ENCODE data around the gene BNC2.

The BNC2 gene

GRCh38 chr9:16453390-16453789 is 417.1 kb downstream of the BNC2 start:
- no peaks in the 10 kb centered on the region for H3K9me3 ChIP-seq (ENCODE audit: low read depth, low read length)

GRCh38 chr9:16450578-16450977 is 419.9 kb downstream of the BNC2 start:
- DNase-seq (ENCODE audit: low read depth, low spot score), result no peak
- Histone ChIP-seq H3K36me3 (ENCODE audit: insufficient read depth, low read length) (no peaks in the 10 kb centered on the region), H3K4me3 (no peak overlapping the region), H3K9me3 (ENCODE audit: low read depth, low read length) (no peaks in the 10 kb centered on the region), H3K9ac (ENCODE audit: insufficient read length) (no peak overlapping the region), H3K27ac (no peak overlapping the region)
- no peak for TF ChIP-seq FOXP2 (optimal IDR thresholded peaks at IDR 0.05; ENCODE audit: control extremely low read depth, extremely low read length, insufficient read depth)
- TF ChIP-seq EZH2 (IDR thresholded peaks at IDR 0.05), result no peak
- TF ChIP-seq POLR2AphosphoS5 (IDR thresholded peaks at IDR 0.05; ENCODE audit: borderline replicate concordance, low read depth, low read length), result no peak

More at GRCh38 chr9:16453390-16453789, 417.1 kb downstream of the BNC2 start:
- no peak for DNase-seq (ENCODE audit: low read depth, low spot score)
- Histone ChIP-seq H3K4me3 (no peak overlapping the region), H3K36me3 (ENCODE audit: insufficient read depth, low read length) (no peaks in the 10 kb centered on the region), H3K27ac (no peak overlapping the region), H3K9ac (ENCODE audit: insufficient read length) (no peak overlapping the region)
- no peak for TF ChIP-seq FOXP2 (optimal IDR thresholded peaks at IDR 0.05; ENCODE audit: control extremely low read depth, extremely low read length, insufficient read depth)
- TF ChIP-seq EZH2 (IDR thresholded peaks at IDR 0.05), result no peak
- TF ChIP-seq POLR2AphosphoS5 (IDR thresholded peaks at IDR 0.05; ENCODE audit: borderline replicate concordance, low read depth, low read length), result no peak

- H3K9ac ChIP-seq (ENCODE audit: insufficient read length), result no peak overlapping the region
- H3K36me3 ChIP-seq (ENCODE audit: insufficient read depth, low read length), result no peaks in the 10 kb centered on the region
- no peak overlapping the region for H3K27ac ChIP-seq
- no peak for TF ChIP-seq EZH2 (IDR thresholded peaks at IDR 0.05)
- no peak for TF ChIP-seq POLR2AphosphoS5 (IDR thresholded peaks at IDR 0.05; ENCODE audit: borderline replicate concordance, low read depth, low read length)
- no peak for TF ChIP-seq FOXP2 (optimal IDR thresholded peaks at IDR 0.05; ENCODE audit: control extremely low read depth, extremely low read length, insufficient read depth)
- H3K9me3 ChIP-seq (ENCODE audit: low read depth, low read length), result no peaks in the 10 kb centered on the region
- DNase-seq (ENCODE audit: low read depth, low spot score), result no peak
- H3K4me3 ChIP-seq, result no peak overlapping the region
Measured at GRCh38 chr9:16450043-16450442, 420.4 kb downstream of the BNC2 start.

GRCh38 chr9:16449076-16449730 is 421.3 kb downstream of the BNC2 start:
- TF ChIP-seq POLR2AphosphoS5 (IDR thresholded peaks at IDR 0.05; ENCODE audit: borderline replicate concordance, low read depth, low read length) (no peak), EZH2 (IDR thresholded peaks at IDR 0.05) (no peak)
- Histone ChIP-seq H3K9ac (ENCODE audit: insufficient read length) (no peak overlapping the region), H3K4me3 (no peak overlapping the region), H3K36me3 (ENCODE audit: insufficient read depth, low read length) (no peaks in the 10 kb centered on the region), H3K27ac (no peak overlapping the region), H3K9me3 (ENCODE audit: low read depth, low read length) (no peaks in the 10 kb centered on the region)
- no peak for DNase-seq (ENCODE audit: low read depth, low spot score)

GRCh38 chr9:16447946-16448345 is 422.5 kb downstream of the BNC2 start:
- no peaks in the 10 kb centered on the region for H3K9me3 ChIP-seq (ENCODE audit: low read depth, low read length)
- H3K36me3 ChIP-seq (ENCODE audit: insufficient read depth, low read length), result no peaks in the 10 kb centered on the region
- H3K27ac ChIP-seq, result no peak overlapping the region
- no peak overlapping the region for H3K9ac ChIP-seq (ENCODE audit: insufficient read length)
- no peak for TF ChIP-seq FOXP2 (optimal IDR thresholded peaks at IDR 0.05; ENCODE audit: control extremely low read depth, extremely low read length, insufficient read depth)
- TF ChIP-seq EZH2 (IDR thresholded peaks at IDR 0.05), result no peak
- no peak for TF ChIP-seq POLR2AphosphoS5 (IDR thresholded peaks at IDR 0.05; ENCODE audit: borderline replicate concordance, low read depth, low read length)
- no peak for DNase-seq (ENCODE audit: low read depth, low spot score)
- H3K4me3 ChIP-seq, result no peak overlapping the region

GRCh38 chr9:16446636-16447035 is 423.8 kb downstream of the BNC2 start:
- TF ChIP-seq FOXP2 (optimal IDR thresholded peaks at IDR 0.05; ENCODE audit: control extremely low read depth, extremely low read length, insufficient read depth), result no peak
- H3K4me3 ChIP-seq, result no peak overlapping the region

GRCh38 chr9:16445141-16445920 is 425.1 kb downstream of the BNC2 start:
- Histone ChIP-seq H3K9me3 (ENCODE audit: low read depth, low read length) (no peaks in the 10 kb centered on the region), H3K27ac (no peak overlapping the region), H3K36me3 (ENCODE audit: insufficient read depth, low read length) (no peaks in the 10 kb centered on the region), H3K4me3 (no peak overlapping the region), H3K9ac (ENCODE audit: insufficient read length) (no peak overlapping the region)
- no peak for TF ChIP-seq FOXP2 (optimal IDR thresholded peaks at IDR 0.05; ENCODE audit: control extremely low read depth, extremely low read length, insufficient read depth)
- no peak for TF ChIP-seq EZH2 (IDR thresholded peaks at IDR 0.05)
- TF ChIP-seq POLR2AphosphoS5 (IDR thresholded peaks at IDR 0.05; ENCODE audit: borderline replicate concordance, low read depth, low read length), result no peak
- DNase-seq (ENCODE audit: low read depth, low spot score), result no peak

More at GRCh38 chr9:16446636-16447035, 423.8 kb downstream of the BNC2 start:
- H3K36me3 ChIP-seq (ENCODE audit: insufficient read depth, low read length), result no peaks in the 10 kb centered on the region
- H3K9ac ChIP-seq (ENCODE audit: insufficient read length), result no peak overlapping the region
- DNase-seq (ENCODE audit: low read depth, low spot score), result no peak
- no peaks in the 10 kb centered on the region for H3K9me3 ChIP-seq (ENCODE audit: low read depth, low read length)
- no peak overlapping the region for H3K27ac ChIP-seq

- Histone ChIP-seq H3K9ac (ENCODE audit: insufficient read length) (no peak overlapping the region), H3K9me3 (ENCODE audit: low read depth, low read length) (no peaks in the 10 kb centered on the region), H3K36me3 (ENCODE audit: insufficient read depth, low read length) (no peaks in the 10 kb centered on the region), H3K27ac (no peak overlapping the region), H3K4me3 (no peak overlapping the region)
- no peak for TF ChIP-seq POLR2AphosphoS5 (IDR thresholded peaks at IDR 0.05; ENCODE audit: borderline replicate concordance, low read depth, low read length)
- TF ChIP-seq EZH2 (IDR thresholded peaks at IDR 0.05), result no peak
- TF ChIP-seq FOXP2 (optimal IDR thresholded peaks at IDR 0.05; ENCODE audit: control extremely low read depth, extremely low read length, insufficient read depth), result no peak
- no peak for DNase-seq (ENCODE audit: low read depth, low spot score)
Measured at GRCh38 chr9:16442622-16443021, 427.8 kb downstream of the BNC2 start.
